Left lung (tissue), 14 donors: ENCODE measurements around the gene NADK. TPM values are rescaled to one million over a fixed set of nuclear protein-coding genes. Genes with fewer than 3 reads are reported as not detected.
A peak's percentile ranks its signal among the peaks of the same experiment; 100 is the strongest.

Source experiments
- ATAC-seq: fragments of 200-7000 bp; cut with Tn5 transposase; one replicate; pipeline ENCODE4 v1.9.1; 2020; ENCODE audit warnings: moderate library complexity
- DNase-seq, 4 donors: peaks; one replicate each; pipeline ENCODE4 v3.0.0-alpha.2; 2013 to 2020
- H3K27ac ChIP-seq, 2 donors: fragments of 200-600 bp; sonication (generic) in 1 of 2; one replicate each; pipeline versions ENCODE4 v1.5.0 to v1.8.0; 2020 to 2021
- H3K27me3 ChIP-seq, 2 donors: fragments of 200-600 bp; sonication (generic) in 1 of 2; one replicate each; pipeline versions ENCODE4 v1.5.0 to v1.8.0; 2020 to 2021
- H3K36me3 ChIP-seq, 2 donors: fragments of 200-600 bp; sonication (generic) in 1 of 2; one replicate each; pipeline versions ENCODE4 v1.5.0 to v1.8.0; 2020 to 2021
- H3K4me1 ChIP-seq, 2 donors: fragments of 200-600 bp; one replicate each; pipeline ENCODE4 v1.8.0; 2021
- H3K4me3 ChIP-seq, 2 donors: fragments of 200-600 bp; sonication (generic) in 1 of 2; one replicate each; pipeline versions ENCODE4 v1.5.0 to v1.8.0; 2020 to 2021; ENCODE audit warnings: mild to moderate bottlenecking in 1 of 2
- H3K9me3 ChIP-seq, 2 donors: fragments of 200-600 bp; sonication (generic) in 1 of 2; one replicate each; pipeline versions ENCODE4 v1.5.0 to v1.8.0; 2020 to 2021
- intact Hi-C, 2 donors: fragments of 100-400 bp; cut with DNase I; formaldehyde crosslinking; loops; one replicate each; pipeline versions ENCODE4 v1.11.2 to v1.14.2; 2022
- long read RNA-seq, 12 donors: library from polyadenylated mRNA in 2 of 12; unstranded in 2 of 12; transcript quantifications; one replicate each; pipeline ENCODE4 v2.0.0 and lab custom pipeline, GENCODE V29; 2019 to 2026
- polyA plus RNA-seq, 6 donors: library from polyadenylated mRNA; unstranded; fragments of 120-200 nt; gene quantifications; one replicate each; pipeline ENCODE4 v1.2.1, GENCODE V29; 2013; ENCODE audit not compliant: insufficient read length in 6 of 6
- total RNA-seq, 2 donors: library from RNA; stranded (reverse); fragmentation: NEBNext Ultra II Directional; extraction: Animal tissue kit (Norgen Biotek cat#: 25700); gene quantifications; one replicate each; pipeline ENCODE4 v1.2.1, GENCODE V29; 2021
- TF ChIP-seq, protein P1 (sequence below), 2 donors: fragments of 200-600 bp; sonication (generic) in 1 of 2; IDR thresholded peaks; one replicate each; pipeline versions ENCODE4 v1.5.0 to v1.8.0; 2021; ENCODE audit warnings: antibody characterized with exemption in 2 of 2
- donor health status: DM: no; HTN: yes; CAD: no.
- donor health status: DM: no; HTN: no; CAD: no.

NADK gene, protein sequence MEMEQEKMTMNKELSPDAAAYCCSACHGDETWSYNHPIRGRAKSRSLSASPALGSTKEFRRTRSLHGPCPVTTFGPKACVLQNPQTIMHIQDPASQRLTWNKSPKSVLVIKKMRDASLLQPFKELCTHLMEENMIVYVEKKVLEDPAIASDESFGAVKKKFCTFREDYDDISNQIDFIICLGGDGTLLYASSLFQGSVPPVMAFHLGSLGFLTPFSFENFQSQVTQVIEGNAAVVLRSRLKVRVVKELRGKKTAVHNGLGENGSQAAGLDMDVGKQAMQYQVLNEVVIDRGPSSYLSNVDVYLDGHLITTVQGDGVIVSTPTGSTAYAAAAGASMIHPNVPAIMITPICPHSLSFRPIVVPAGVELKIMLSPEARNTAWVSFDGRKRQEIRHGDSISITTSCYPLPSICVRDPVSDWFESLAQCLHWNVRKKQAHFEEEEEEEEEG
- total RNA-seq (100 to 1,000 TPM in 1 of 2 donors, 10 to 100 TPM in 1; 82.3 to 126 TPM), polyA plus RNA-seq (10 to 100 TPM; 37.2 to 58.2 (median 42.4) TPM)
- long read RNA-seq, donor 1, transcript NADK-206 (3 exons, 722 nt): minor isoform, 6 of 16 reads
- long read RNA-seq, donor 1, transcript NADK-201 (12 exons, 3,235 nt): major isoform, 10 of 16 reads
- long read RNA-seq, donor 1, partial matches to known transcripts: 0 of 16 reads
- long read RNA-seq, donor 1, other reads (novel, unspliced or antisense): 0 of 16 reads
- long read RNA-seq, donor 2, transcript NADK-201 (12 exons, 3,235 nt): major isoform, 8 of 12 reads
- long read RNA-seq, donor 2, partial matches to known transcripts: 0 of 12 reads
- long read RNA-seq, donor 2, other reads (novel, unspliced or antisense): 0 of 12 reads
- long read RNA-seq, donor 3, transcript NADK-201 (12 exons, 3,235 nt): major isoform, 5 of 5 reads
- long read RNA-seq, donor 3, partial matches to known transcripts: 0 of 5 reads
- long read RNA-seq, donor 3, other reads (novel, unspliced or antisense): 0 of 5 reads
- long read RNA-seq, donor 4, transcript NADK-201 (12 exons, 3,235 nt): major isoform, 5 of 14 reads
- long read RNA-seq, donor 4, partial matches to known transcripts: 5 of 14 reads
- long read RNA-seq, donor 4, other reads (novel, unspliced or antisense): 2 of 14 reads
- long read RNA-seq, donor 5, partial matches to known transcripts: 0 of 8 reads
- long read RNA-seq, donor 5, other reads (novel, unspliced or antisense): 0 of 8 reads
- long read RNA-seq, donor 6, transcript NADK-201 (12 exons, 3,235 nt): major isoform, 7 of 8 reads
- long read RNA-seq, donor 6, partial matches to known transcripts: 0 of 8 reads
- long read RNA-seq, donor 6, other reads (novel, unspliced or antisense): 0 of 8 reads
- long read RNA-seq, donor 7, transcript NADK-201 (12 exons, 3,235 nt): major isoform, 6 of 8 reads
- long read RNA-seq, donor 7, partial matches to known transcripts: 0 of 8 reads
- long read RNA-seq, donor 7, other reads (novel, unspliced or antisense): 0 of 8 reads
- long read RNA-seq, donor 8, transcript NADK-201 (12 exons, 3,235 nt): major isoform, 7 of 9 reads
- long read RNA-seq, donor 8, partial matches to known transcripts: 0 of 9 reads
- long read RNA-seq, donor 8, other reads (novel, unspliced or antisense): 0 of 9 reads
- long read RNA-seq, donor 9: 0 reads
- long read RNA-seq, donor 10, partial matches to known transcripts: 2 of 25 reads
- long read RNA-seq, donor 10, other reads (novel, unspliced or antisense): 19 of 25 reads
- long read RNA-seq, donor 11, transcript NADK-201 (12 exons, 3,235 nt): major isoform, 7 of 9 reads
- long read RNA-seq, donor 11, partial matches to known transcripts: 0 of 9 reads
- long read RNA-seq, donor 11, other reads (novel, unspliced or antisense): 0 of 9 reads
- long read RNA-seq, donor 12, transcript NADK-201 (12 exons, 3,235 nt): major isoform, 7 of 9 reads
- long read RNA-seq, donor 12, partial matches to known transcripts: 0 of 9 reads
- long read RNA-seq, donor 12, other reads (novel, unspliced or antisense): 0 of 9 reads

DNA sequence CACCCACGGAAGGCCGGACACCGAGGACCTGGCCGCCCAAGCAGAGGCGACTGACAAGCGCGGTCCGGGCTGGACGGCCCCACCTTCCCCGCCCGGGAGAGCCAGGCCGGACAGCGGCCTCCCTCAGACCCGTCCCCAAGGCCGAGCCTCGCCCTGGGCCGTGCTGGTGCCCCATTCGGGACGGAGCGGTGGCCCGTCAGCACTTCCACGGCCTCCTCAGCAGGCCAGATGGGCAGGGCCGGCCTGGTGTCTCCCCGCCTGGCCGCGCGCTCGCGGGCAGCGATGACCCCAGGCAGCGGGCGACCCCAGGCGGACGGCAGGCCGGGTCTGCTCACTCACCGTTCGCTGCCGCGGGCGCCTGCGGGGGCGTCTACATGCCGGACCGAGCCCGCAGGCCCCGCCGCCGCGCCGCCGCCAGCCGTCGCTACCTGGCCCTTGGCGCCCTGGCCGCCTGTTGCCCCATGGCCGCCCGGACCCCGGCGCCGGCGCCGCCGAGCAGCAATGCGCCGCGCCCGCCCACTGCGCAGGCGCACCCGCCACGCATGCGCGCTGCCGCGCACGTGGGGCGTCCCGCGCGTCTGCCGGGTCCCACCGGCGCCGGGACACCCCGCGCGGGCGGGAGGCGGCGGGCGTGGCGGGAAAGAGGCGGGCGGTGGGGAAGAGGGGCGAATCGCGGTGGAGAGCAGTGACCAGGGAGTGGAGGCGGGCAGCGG is at the start of gene NADK:
Gene NADK, minus strand, starts transcription at position 521 of the 713 bp plus-strand sequence. CDS start 13,064 bp downstream, outside the sequence.
- no peaks in the 10 kb centered on the region for H3K27me3 ChIP-seq
- peak within 1 kb of the TSS; percentile 69 to 97 for H3K4me3 ChIP-seq
- intact Hi-C loops: no loop called here
- peak; percentile 56 to 92 (median 69) for DNase-seq
- H3K9me3 ChIP-seq: no peaks in the 10 kb centered on the region
- peak; percentile 16 for ATAC-seq
- peaks cover 42 to 84% of the 10 kb centered on the region in 2 donors for H3K4me1 ChIP-seq
- TF ChIP-seq, protein P1, sequence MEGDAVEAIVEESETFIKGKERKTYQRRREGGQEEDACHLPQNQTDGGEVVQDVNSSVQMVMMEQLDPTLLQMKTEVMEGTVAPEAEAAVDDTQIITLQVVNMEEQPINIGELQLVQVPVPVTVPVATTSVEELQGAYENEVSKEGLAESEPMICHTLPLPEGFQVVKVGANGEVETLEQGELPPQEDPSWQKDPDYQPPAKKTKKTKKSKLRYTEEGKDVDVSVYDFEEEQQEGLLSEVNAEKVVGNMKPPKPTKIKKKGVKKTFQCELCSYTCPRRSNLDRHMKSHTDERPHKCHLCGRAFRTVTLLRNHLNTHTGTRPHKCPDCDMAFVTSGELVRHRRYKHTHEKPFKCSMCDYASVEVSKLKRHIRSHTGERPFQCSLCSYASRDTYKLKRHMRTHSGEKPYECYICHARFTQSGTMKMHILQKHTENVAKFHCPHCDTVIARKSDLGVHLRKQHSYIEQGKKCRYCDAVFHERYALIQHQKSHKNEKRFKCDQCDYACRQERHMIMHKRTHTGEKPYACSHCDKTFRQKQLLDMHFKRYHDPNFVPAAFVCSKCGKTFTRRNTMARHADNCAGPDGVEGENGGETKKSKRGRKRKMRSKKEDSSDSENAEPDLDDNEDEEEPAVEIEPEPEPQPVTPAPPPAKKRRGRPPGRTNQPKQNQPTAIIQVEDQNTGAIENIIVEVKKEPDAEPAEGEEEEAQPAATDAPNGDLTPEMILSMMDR (IDR thresholded peaks at IDR 0.05): no peak
- H3K27ac ChIP-seq: peak within 1 kb of the TSS; percentile 84 to 95
- H3K36me3 ChIP-seq: peaks cover 0 to 9% of the 10 kb centered on the region in 2 donors

DNA sequence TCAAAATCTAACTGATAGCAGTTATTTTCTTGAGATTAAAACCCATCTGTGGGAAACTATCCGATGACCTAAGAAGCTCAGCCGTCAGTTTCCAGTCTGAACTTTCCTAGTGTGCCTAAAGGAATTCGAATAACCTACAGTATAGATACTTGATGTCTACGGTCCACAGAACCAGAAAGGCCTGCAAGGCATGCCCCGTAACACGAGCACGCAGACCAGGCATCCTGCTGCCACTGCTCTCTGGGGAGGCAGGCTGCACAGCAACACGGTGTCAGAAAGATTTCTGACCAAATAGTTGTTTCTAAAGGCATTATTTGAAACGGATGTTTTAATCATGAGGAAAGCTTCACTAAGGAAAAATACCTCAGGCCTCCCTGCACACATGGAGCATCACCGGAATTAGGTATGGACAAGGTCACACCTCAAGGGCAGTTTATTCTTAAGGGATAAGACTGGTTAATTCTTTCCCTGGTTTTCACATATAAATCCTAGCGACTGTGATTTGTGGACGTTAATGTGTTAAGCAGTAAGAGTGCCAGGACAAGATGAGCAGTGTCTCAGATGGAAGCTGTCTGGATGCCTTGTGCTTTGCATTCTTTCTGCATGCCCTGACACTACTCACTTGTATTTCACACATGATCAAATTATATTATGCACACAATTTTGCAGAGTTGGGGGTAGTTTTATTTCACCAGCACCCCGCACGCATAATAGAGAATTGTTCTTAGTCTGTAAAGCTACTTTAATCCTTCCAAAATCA is 49.0 kb upstream of the NADK start:
- TF ChIP-seq, protein P1 (IDR thresholded peaks at IDR 0.05): no peak
- peak overlapping the region in 1 of 2 donors; percentile 15 for H3K27ac ChIP-seq
- H3K4me1 ChIP-seq: peaks cover 0 to 17% of the 10 kb centered on the region in 2 donors
- intact Hi-C loops: no loop called here
- H3K9me3 ChIP-seq: no peaks in the 10 kb centered on the region
- ATAC-seq: peak; percentile 12
- no peaks in the 10 kb centered on the region for H3K27me3 ChIP-seq
- peaks cover 0 to 66% of the 10 kb centered on the region in 2 donors for H3K36me3 ChIP-seq
- DNase-seq: peak in 2 of 4 donors; percentile 41 to 49
- no peak overlapping the region for H3K4me3 ChIP-seq

DNA sequence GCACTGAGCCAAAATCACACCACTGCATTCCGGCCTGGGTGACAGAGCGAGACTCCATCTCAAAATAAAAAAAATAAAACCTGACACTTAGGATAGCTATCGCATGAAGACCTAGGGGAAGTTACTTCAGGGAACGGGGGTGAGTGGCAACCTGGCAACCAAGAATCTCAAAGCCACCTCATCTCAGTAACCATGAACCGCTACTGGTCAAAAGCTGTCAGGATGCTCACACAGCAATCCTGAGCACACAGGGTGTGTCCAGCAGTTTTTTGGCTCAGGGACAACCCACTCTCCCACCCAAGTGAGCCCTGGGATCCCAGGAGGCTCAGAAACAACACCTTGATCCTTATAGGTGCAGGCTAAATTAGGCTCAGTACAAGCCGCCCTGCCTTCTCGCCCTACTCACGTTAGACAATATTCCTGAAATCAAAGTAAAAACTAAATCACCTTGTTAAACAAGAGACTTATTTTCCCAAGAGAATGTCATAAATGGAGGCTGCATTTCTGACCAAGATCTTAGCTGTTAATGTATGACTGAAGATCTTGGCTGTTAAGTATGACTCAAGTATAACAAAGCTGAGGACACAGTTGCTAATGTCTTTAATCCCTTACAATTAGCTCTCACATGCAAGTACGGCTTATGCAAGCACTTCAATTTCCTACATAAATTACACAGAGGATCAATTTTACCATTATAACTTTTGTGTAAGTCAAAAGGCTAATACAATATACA is 48.3 kb upstream of the NADK start:
- H3K9me3 ChIP-seq: no peaks in the 10 kb centered on the region
- no peaks in the 10 kb centered on the region for H3K27me3 ChIP-seq
- peaks cover 0 to 66% of the 10 kb centered on the region in 2 donors for H3K36me3 ChIP-seq
- intact Hi-C loops: no loop called here
- no peak overlapping the region for H3K27ac ChIP-seq
- DNase-seq: no peak
- ATAC-seq: peak; percentile 55
- peaks cover 0 to 16% of the 10 kb centered on the region in 2 donors for H3K4me1 ChIP-seq
- TF ChIP-seq, protein P1 (IDR thresholded peaks at IDR 0.05): no peak
- H3K4me3 ChIP-seq: no peak overlapping the region
